Peyer's patch (tissue), 4 donors: ENCODE results near the gene PTPN23. TPM values are rescaled to one million over a fixed set of nuclear protein-coding genes. Genes with fewer than 3 reads are reported as not detected.

Source experiments
- DNase-seq, 3 donors: peaks; one replicate each; pipeline ENCODE4 v3.0.0-alpha.2; 2017 to 2019
- H3K27ac ChIP-seq, 4 donors: fragments of 200-600 bp; sonication (generic); one replicate each; pipeline ENCODE4 v1.5.1; 2016 to 2019
- H3K27me3 ChIP-seq, 2 donors: fragments of 200-600 bp; sonication (generic); one replicate each; pipeline ENCODE4 v1.5.1; 2019
- H3K36me3 ChIP-seq, 3 donors: fragments of 200-600 bp; sonication (generic); one replicate each; pipeline ENCODE4 v1.5.1; 2016 to 2019
- H3K4me1 ChIP-seq, 4 donors: fragments of 200-600 bp; sonication (generic); one replicate each; pipeline ENCODE4 v1.5.1; 2016 to 2019
- H3K4me3 ChIP-seq, 4 donors: fragments of 200-600 bp; sonication (generic); 1 replicate in 3 of 4; 2 replicates in 1 of 4; pipeline ENCODE4 v1.5.1; 2016 to 2019; ENCODE audit warnings: mild to moderate bottlenecking in 1 of 4
- H3K9me3 ChIP-seq, 4 donors: fragments of 200-600 bp; sonication (generic); one replicate each; pipeline ENCODE4 v1.5.1; 2016 to 2019; ENCODE audit warnings: mild to moderate bottlenecking in 1 of 4
- CTCF ChIP-seq, 6 experiments: fragments of 450-650 bp in 4 of 6; fragments of 200-600 bp in 2 of 6; sonication (generic) in 1 of 6; IDR thresholded peaks; one replicate each; pipeline ENCODE4 v1.5.1; 2017 to 2019; ENCODE audit warnings: antibody characterized with exemption in 6 of 6, mild to moderate bottlenecking in 3 of 6, moderate library complexity in 1 of 6
- POLR2A ChIP-seq, 2 donors: fragments of 450-650 bp; IDR thresholded peaks; one replicate each; pipeline ENCODE4 v1.5.1; 2017; ENCODE audit warnings: antibody characterized with exemption in 2 of 2, mild to moderate bottlenecking in 2 of 2, moderate library complexity in 2 of 2
- total RNA-seq, 4 donors: library from RNA; depleted of rRNA; stranded (reverse); fragments of >200 nt; gene quantifications; one replicate each; pipeline ENCODE4 v1.1.0, GENCODE V29; 2016

Gene PTPN23
- total RNA-seq = 100 to 1,000 TPM in 1 of 4 donors, 10 to 100 TPM in 3; 52.4 to 284 (median 80.8) TPM

GRCh38 chr3:47380601-47381316 lies at the start of gene PTPN23:
Gene PTPN23, plus strand, starts transcription at chr3:47381021. Its CDS starts 76 bp downstream, at chr3:47381097.
- peaks cover 0 to 21% (median 5%) of the 10 kb centered on the region in 4 donors for H3K4me1 ChIP-seq
- TF ChIP-seq POLR2A (IDR thresholded peaks at IDR 0.05) (peak; percentile 75 to 87), CTCF (IDR thresholded peaks at IDR 0.05) (peak in 1 of 6 experiments; percentile 1)

GRCh38 chr3:47333907-47334306 lies 46.9 kb upstream of the PTPN23 start:
- DNase-seq = peak in 1 of 3 donors; percentile 32
- TF ChIP-seq CTCF (IDR thresholded peaks at IDR 0.05) (no peak), POLR2A (IDR thresholded peaks at IDR 0.05) (no peak)
- Histone ChIP-seq H3K27ac (no peak overlapping the region), H3K36me3 (peaks cover 0 to 94% (median 0%) of the 10 kb centered on the region in 3 donors), H3K4me1 (no peaks in the 10 kb centered on the region), H3K27me3 (no peaks in the 10 kb centered on the region), H3K4me3 (no peak overlapping the region), H3K9me3 (no peaks in the 10 kb centered on the region)

More at GRCh38 chr3:47380601-47381316, at the start of gene PTPN23:
- no peaks in the 10 kb centered on the region for H3K36me3 ChIP-seq
- H3K4me3 ChIP-seq = peak within 1 kb of the TSS; percentile 74 to 89 (median 88)
- H3K9me3 ChIP-seq = no peaks in the 10 kb centered on the region
- H3K27me3 ChIP-seq = no peaks in the 10 kb centered on the region
- DNase-seq = peak; percentile 98 to 99 (median 99)
- peak within 1 kb of the TSS; percentile 87 to 99 (median 92) for H3K27ac ChIP-seq

- peaks cover 0 to 97% (median 0%) of the 10 kb centered on the region in 3 donors for H3K36me3 ChIP-seq
Measured at GRCh38 chr3:47337656-47338055, 43.2 kb upstream of the PTPN23 start.

GRCh38 chr3:47339951-47340350 lies 40.9 kb upstream of the PTPN23 start:
- peak in 1 of 3 donors; percentile 5 for DNase-seq

More at GRCh38 chr3:47337656-47338055, 43.2 kb upstream of the PTPN23 start:
- no peak for DNase-seq
- no peak overlapping the region for H3K27ac ChIP-seq
- no peaks in the 10 kb centered on the region for H3K4me1 ChIP-seq
- H3K27me3 ChIP-seq = no peaks in the 10 kb centered on the region
- no peak overlapping the region for H3K4me3 ChIP-seq
- no peak for TF ChIP-seq POLR2A (IDR thresholded peaks at IDR 0.05)
- no peak for TF ChIP-seq CTCF (IDR thresholded peaks at IDR 0.05)
- H3K9me3 ChIP-seq = no peaks in the 10 kb centered on the region

GRCh38 chr3:47340866-47341265 lies 40.0 kb upstream of the PTPN23 start:
- H3K36me3 ChIP-seq = peaks cover 0 to 95% (median 2%) of the 10 kb centered on the region in 3 donors

More at GRCh38 chr3:47339951-47340350, 40.9 kb upstream of the PTPN23 start:
- no peak overlapping the region for H3K4me3 ChIP-seq
- TF ChIP-seq CTCF (IDR thresholded peaks at IDR 0.05) (no peak), POLR2A (IDR thresholded peaks at IDR 0.05) (no peak)
- H3K4me1 ChIP-seq = no peaks in the 10 kb centered on the region
- no peak overlapping the region for H3K27ac ChIP-seq
- no peaks in the 10 kb centered on the region for H3K9me3 ChIP-seq
- H3K36me3 ChIP-seq = peaks cover 0 to 95% (median 2%) of the 10 kb centered on the region in 3 donors
- no peaks in the 10 kb centered on the region for H3K27me3 ChIP-seq

More at GRCh38 chr3:47340866-47341265, 40.0 kb upstream of the PTPN23 start:
- no peak overlapping the region for H3K27ac ChIP-seq
- no peaks in the 10 kb centered on the region for H3K4me1 ChIP-seq
- no peak overlapping the region for H3K4me3 ChIP-seq
- TF ChIP-seq POLR2A (IDR thresholded peaks at IDR 0.05) (no peak), CTCF (IDR thresholded peaks at IDR 0.05) (no peak)
- DNase-seq = no peak
- no peaks in the 10 kb centered on the region for H3K9me3 ChIP-seq
- H3K27me3 ChIP-seq = no peaks in the 10 kb centered on the region
